ENCODE measurements around the gene GPM6B. TPM values are rescaled to one million over a fixed set of nuclear protein-coding genes. Genes with fewer than 3 reads are reported as not detected.

The GPM6B gene
- total and polyA plus RNA-seq, 2 of the 4 experiments (the other 2 are of a cell fraction): 4.2 to 5.9 TPM

GRCh38 chrX:13829983-13830382 lies 13.1 kb upstream of the GPM6B start:
- Histone ChIP-seq H3K18ac (ENCODE audit: low read depth, low read length) (no peak overlapping the region), H3K23ac (ENCODE audit: low read depth, low read length) (no peak overlapping the region), H4K20me1 (ENCODE audit: insufficient read depth, low read length) (no peaks in the 10 kb centered on the region), H3K4me2 (ENCODE audit: low read depth, low read length) (no peak overlapping the region), H3K9me1 (ENCODE audit: insufficient read depth, low read length) (no peaks in the 10 kb centered on the region), H3K36me3 (ENCODE audit: control insufficient read depth, insufficient read depth, low read length) (no peaks in the 10 kb centered on the region), H4K5ac (ENCODE audit: low read depth, low read length) (no peak overlapping the region), H2AK9ac (replicated peaks; ENCODE audit: low read depth, low read length, poor library complexity) (no peak overlapping the region), H4K91ac (ENCODE audit: insufficient read depth, low read depth, low read length) (no peak overlapping the region), H4K8ac (ENCODE audit: low read depth in 2 of 2, low read length in 2 of 2) (no peak overlapping the region), H3K27me3 (ENCODE audit: control insufficient read depth, insufficient read depth, low read length) (peaks cover 15% of the 10 kb centered on the region), H3K4me3 (ENCODE audit: insufficient read depth, low read depth, low read length) (no peak overlapping the region), H2AK5ac (ENCODE audit: low read depth, low read length) (no peak overlapping the region), H3K9me3 (ENCODE audit: control insufficient read depth, insufficient read depth, low read length) (no peaks in the 10 kb centered on the region), H2AFZ (replicated peaks; ENCODE audit: low read length, poor library complexity) (no peak overlapping the region), H3K14ac (replicated peaks; ENCODE audit: low read depth, low read length) (no peak overlapping the region), H3K9ac (ENCODE audit: low read depth, low read length) (no peak overlapping the region), H3K4me1 (ENCODE audit: control insufficient read depth, insufficient read depth, low read length) (no peaks in the 10 kb centered on the region), H2BK120ac (ENCODE audit: low read depth, low read length) (no peak overlapping the region), H2BK5ac (ENCODE audit: low read depth, low read length, poor library complexity, severe bottlenecking) (no peak overlapping the region), H2BK15ac (ENCODE audit: low read depth, low read length) (no peak overlapping the region), H3K56ac (ENCODE audit: extremely low read depth, insufficient read depth, low read length) (no peak overlapping the region), H3K27ac (ENCODE audit: insufficient read depth, low read length) (no peak overlapping the region), H2BK20ac (ENCODE audit: low read depth, low read length) (no peak overlapping the region), H3K4ac (ENCODE audit: low read depth, low read length) (no peak overlapping the region), H3K79me1 (ENCODE audit: low read depth in 1 of 2, low read length in 2 of 2) (no peaks in the 10 kb centered on the region)
- 20% methylated on average over 1 of the region's 5 CpGs; no CpG with 5 or more reads in 1 of the 2 experiments for WGBS, 2 experiments (ENCODE audit: extremely low coverage in 2 of 2, insufficient read length in 1 of 2)
- TF ChIP-seq MXI1 (IDR thresholded peaks at IDR 0.05; ENCODE audit: borderline replicate concordance, low read depth, low read length): no peak
- no peak for TF ChIP-seq RAD21 (IDR thresholded peaks at IDR 0.05; ENCODE audit: low read length)
- TF ChIP-seq CEBPB (IDR thresholded peaks at IDR 0.05; ENCODE audit: low read depth, low read length): no peak
- no peak for TF ChIP-seq BHLHE40 (IDR thresholded peaks at IDR 0.05; ENCODE audit: low read depth, low read length)
- TF ChIP-seq FOS (IDR thresholded peaks at IDR 0.05; ENCODE audit: low read depth, low read length): no peak
- TF ChIP-seq CTCF (conservative IDR thresholded peaks at IDR 0.05; ENCODE audit: low read depth, low read length): no peak
- no peak for TF ChIP-seq CHD1 (IDR thresholded peaks at IDR 0.05; ENCODE audit: low read depth, low read length)
- ChIA-PET POLR2A (ENCODE audit: unreplicated experiment) (no interaction called here), CTCF (no interaction called here)
- intact Hi-C loops (cut with micrococcal nuclease): no loop called here
- dilution Hi-C loops (cut with HindIII; ENCODE audit: low sequenced_read_pairs, unreplicated experiment): no loop called here
- no peak for DNase-seq
- no TSS peak for BruUV-seq (replicated peaks)
- in situ Hi-C loops (cut with MboI; ENCODE audit: low sequenced_read_pairs): no loop called here
- ATAC-seq (ENCODE audit: low read depth): no peak

Measured in IMR-90 (cell line).